Measurements from ENCODE around the gene CD74. TPM values are rescaled to one million over a fixed set of nuclear protein-coding genes. Genes with fewer than 3 reads are reported as not detected.

CD74 gene
- total RNA-seq, 2 donors from 2014 or later, result 200 to 485 TPM

GRCh38 chr5:150406103-150406722 is 6.5 kb downstream of the CD74 start:
- Histone ChIP-seq H3K27me3 (no peaks in the 10 kb centered on the region), H3K4me3 (no peak overlapping the region), H3K9ac (ENCODE audit: low read depth in 2 of 2, low read length in 2 of 2) (no peak overlapping the region), H3K4me1 (no peaks in the 10 kb centered on the region), H3K9me3 (no peaks in the 10 kb centered on the region), H3K36me3 (peaks cover 8% of the 10 kb centered on the region), H3K27ac (no peak overlapping the region)
- intact Hi-C loops (cut with DNase I), result no loop called here
- TF ChIP-seq, protein P1, sequence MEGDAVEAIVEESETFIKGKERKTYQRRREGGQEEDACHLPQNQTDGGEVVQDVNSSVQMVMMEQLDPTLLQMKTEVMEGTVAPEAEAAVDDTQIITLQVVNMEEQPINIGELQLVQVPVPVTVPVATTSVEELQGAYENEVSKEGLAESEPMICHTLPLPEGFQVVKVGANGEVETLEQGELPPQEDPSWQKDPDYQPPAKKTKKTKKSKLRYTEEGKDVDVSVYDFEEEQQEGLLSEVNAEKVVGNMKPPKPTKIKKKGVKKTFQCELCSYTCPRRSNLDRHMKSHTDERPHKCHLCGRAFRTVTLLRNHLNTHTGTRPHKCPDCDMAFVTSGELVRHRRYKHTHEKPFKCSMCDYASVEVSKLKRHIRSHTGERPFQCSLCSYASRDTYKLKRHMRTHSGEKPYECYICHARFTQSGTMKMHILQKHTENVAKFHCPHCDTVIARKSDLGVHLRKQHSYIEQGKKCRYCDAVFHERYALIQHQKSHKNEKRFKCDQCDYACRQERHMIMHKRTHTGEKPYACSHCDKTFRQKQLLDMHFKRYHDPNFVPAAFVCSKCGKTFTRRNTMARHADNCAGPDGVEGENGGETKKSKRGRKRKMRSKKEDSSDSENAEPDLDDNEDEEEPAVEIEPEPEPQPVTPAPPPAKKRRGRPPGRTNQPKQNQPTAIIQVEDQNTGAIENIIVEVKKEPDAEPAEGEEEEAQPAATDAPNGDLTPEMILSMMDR (IDR thresholded peaks at IDR 0.05), result no peak
- no peak for DNase-seq

DNA sequence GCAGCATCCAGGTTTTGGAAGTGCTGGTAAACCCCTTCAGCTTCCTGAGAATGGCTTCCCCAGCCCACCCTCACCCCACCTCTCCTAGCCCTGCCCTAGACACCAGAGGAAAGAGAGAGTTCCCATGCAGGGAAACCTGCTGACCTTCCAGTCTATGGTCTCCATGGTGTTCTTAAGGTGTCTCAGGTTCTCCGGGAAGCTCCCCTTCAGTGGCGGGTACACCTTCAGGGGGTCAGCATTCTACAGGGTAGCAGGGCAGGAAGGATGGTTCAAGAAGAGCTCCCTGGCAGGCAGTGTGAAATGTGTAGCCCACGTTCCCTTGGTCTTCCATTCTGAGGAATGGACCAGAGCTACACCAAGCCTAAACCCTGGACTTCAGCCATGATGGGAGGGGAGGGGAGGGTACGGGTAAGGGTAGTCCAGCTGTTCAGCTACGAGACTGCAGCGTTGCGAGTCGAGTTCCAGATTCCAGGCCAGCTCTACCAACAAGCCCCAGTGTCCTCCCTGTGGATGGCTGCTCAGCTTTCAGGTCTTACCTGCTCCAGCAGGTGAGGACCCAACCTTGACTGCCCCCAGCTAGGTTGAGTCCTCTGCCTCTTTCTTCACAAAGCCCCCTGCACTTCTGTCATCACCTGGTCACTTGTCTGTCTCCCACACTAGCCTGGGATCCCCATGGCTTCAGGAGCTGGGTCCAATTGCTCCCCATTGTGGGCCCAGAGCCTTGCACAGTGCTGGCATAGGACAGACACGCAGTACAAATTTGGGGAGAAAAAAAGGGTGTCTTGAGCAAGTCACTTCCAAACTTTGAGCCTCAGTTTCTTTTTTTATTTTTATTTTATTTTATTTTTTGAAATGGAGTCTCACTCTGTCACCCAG is 7.5 kb downstream of the CD74 start:
- intact Hi-C loops (cut with DNase I), result no loop called here

GRCh38 chr5:150404535-150404934 is 8.2 kb downstream of the CD74 start:
- Histone ChIP-seq H3K27me3 (no peaks in the 10 kb centered on the region), H3K9ac (ENCODE audit: low read depth in 2 of 2, low read length in 2 of 2) (no peak overlapping the region), H3K9me3 (no peaks in the 10 kb centered on the region), H3K36me3 (peaks cover 8% of the 10 kb centered on the region), H3K4me1 (no peaks in the 10 kb centered on the region), H3K4me3 (no peak overlapping the region), H3K27ac (no peak overlapping the region)
- DNase-seq, result no peak
- intact Hi-C loops (cut with DNase I), result no loop called here
- TF ChIP-seq, protein P1 (IDR thresholded peaks at IDR 0.05), result no peak

More for the DNA sequence above, 7.5 kb downstream of the CD74 start:
- no peak for DNase-seq
- Histone ChIP-seq H3K27ac (no peak overlapping the region), H3K9ac (ENCODE audit: low read depth in 2 of 2, low read length in 2 of 2) (no peak overlapping the region), H3K4me1 (no peaks in the 10 kb centered on the region), H3K36me3 (peaks cover 8% of the 10 kb centered on the region), H3K9me3 (no peaks in the 10 kb centered on the region), H3K27me3 (no peaks in the 10 kb centered on the region), H3K4me3 (no peak overlapping the region)
- TF ChIP-seq, protein P1 (IDR thresholded peaks at IDR 0.05), result no peak

DNA sequence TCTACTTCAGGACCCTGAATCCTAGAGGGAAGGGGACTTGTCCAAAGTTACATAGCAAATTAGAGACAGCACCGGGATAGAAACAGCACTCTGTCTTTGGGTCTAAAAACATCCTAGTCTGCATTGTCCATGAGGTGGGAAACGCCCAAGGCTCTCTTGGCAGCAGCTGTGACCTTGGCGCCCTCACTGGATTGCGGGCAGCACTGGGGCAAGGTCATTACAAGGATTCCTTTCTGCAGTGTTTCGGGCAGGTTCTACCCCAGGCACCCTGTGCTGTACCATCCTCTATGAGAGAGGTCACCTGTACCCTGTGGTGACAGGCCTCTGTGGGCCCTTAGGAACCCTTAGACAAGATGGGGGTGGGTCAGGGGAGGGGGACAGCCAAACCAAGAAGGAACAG is 8.6 kb downstream of the CD74 start:
- TF ChIP-seq, protein P1 (IDR thresholded peaks at IDR 0.05), result no peak
- no peak for DNase-seq
- no peak overlapping the region for H3K27ac ChIP-seq
- intact Hi-C loops (cut with DNase I), result no loop called here
- H3K27me3 ChIP-seq, result no peaks in the 10 kb centered on the region
- peaks cover 8% of the 10 kb centered on the region for H3K36me3 ChIP-seq
- no peaks in the 10 kb centered on the region for H3K9me3 ChIP-seq
- H3K4me1 ChIP-seq, result no peaks in the 10 kb centered on the region
- no peak overlapping the region for H3K4me3 ChIP-seq
- no peak overlapping the region for H3K9ac ChIP-seq (ENCODE audit: low read depth in 2 of 2, low read length in 2 of 2)

DNA sequence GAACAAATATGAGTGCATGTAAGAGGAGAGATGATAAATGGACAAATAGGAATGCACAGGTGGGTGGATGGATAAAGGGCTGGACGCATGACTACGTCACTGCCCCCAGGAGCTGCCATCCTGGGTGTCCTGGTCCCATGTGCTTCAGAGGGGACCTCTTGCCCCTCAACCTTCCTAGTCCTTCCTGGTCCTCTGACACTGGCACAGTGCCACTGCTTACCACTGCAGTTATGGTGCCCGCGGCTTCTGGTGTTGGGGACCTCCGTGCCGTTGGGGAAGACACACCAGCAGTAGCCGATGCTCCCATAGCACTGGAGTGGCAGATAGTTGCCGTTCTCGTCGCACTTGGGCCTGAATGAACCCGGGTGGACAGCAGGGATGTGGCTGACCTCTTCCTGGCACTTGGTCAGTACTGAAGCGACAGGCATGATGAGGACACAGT is 9.8 kb downstream of the CD74 start:
- peaks cover 8% of the 10 kb centered on the region for H3K36me3 ChIP-seq

More for the DNA sequence above, 9.8 kb downstream of the CD74 start:
- H3K9ac ChIP-seq (ENCODE audit: low read depth in 2 of 2, low read length in 2 of 2), result no peak overlapping the region
- no peak overlapping the region for H3K4me3 ChIP-seq
- H3K27ac ChIP-seq, result no peak overlapping the region
- H3K4me1 ChIP-seq, result no peaks in the 10 kb centered on the region
- H3K27me3 ChIP-seq, result no peaks in the 10 kb centered on the region
- intact Hi-C loops (cut with DNase I), result no loop called here
- H3K9me3 ChIP-seq, result no peaks in the 10 kb centered on the region
- TF ChIP-seq, protein P1 (IDR thresholded peaks at IDR 0.05), result no peak
- no peak for DNase-seq

All from colonic mucosa (tissue), 4 donors.